OCI-M2 (cell line): ENCODE measurements around the gene RHO.
"Not testable (repeated sequence)": the region's sequence is repeated elsewhere in the genome, so short reads cannot be mapped to it uniquely, and the experiment has no call there.

Experiments
- DNase-seq: peaks from one replicate; lab custom pipeline; 2025; ENCODE audit not compliant: unreplicated experiment; lab: John Stamatoyannopoulos, UW

RHO gene

GRCh38 chr3:129528589-129529100 is at the start of gene RHO:
TSS of gene RHO (plus strand) at chr3:129528639. CDS start at chr3:129528734, 95 bp downstream.
- no peak for DNase-seq

GRCh38 chr3:129481225-129481765 is 47.1 kb upstream of the RHO start:
- not testable (repeated sequence) for DNase-seq

GRCh38 chr3:129481766-129482332 is 46.6 kb upstream of the RHO start:
- DNase-seq: no peak

- no peak for DNase-seq
These were observed 45.7 kb upstream of the RHO start for GRCh38 chr3:129482721-129483120.

GRCh38 chr3:129483870-129484269 is 44.6 kb upstream of the RHO start:
- no peak for DNase-seq

DNA sequence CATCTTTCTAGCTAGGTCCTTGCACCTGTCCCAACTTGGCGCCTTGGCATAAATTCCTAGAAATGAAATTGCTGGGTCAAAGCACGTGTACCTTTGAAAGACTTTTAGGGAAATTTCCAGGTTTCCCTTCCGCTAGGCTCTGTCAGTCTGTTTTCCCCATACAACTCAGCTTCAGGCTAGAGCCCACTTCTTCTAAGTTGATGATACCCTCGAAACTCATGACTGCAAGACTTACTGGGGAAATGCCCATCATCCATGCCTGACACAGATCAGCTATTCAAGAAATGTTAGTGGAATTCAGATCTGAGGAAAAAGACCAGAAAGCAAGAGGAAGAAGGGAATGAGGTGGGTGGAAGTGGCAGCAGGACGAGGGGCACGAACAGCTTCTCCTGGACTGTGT is 43.3 kb upstream of the RHO start:
- DNase-seq: not testable (repeated sequence)

DNA sequence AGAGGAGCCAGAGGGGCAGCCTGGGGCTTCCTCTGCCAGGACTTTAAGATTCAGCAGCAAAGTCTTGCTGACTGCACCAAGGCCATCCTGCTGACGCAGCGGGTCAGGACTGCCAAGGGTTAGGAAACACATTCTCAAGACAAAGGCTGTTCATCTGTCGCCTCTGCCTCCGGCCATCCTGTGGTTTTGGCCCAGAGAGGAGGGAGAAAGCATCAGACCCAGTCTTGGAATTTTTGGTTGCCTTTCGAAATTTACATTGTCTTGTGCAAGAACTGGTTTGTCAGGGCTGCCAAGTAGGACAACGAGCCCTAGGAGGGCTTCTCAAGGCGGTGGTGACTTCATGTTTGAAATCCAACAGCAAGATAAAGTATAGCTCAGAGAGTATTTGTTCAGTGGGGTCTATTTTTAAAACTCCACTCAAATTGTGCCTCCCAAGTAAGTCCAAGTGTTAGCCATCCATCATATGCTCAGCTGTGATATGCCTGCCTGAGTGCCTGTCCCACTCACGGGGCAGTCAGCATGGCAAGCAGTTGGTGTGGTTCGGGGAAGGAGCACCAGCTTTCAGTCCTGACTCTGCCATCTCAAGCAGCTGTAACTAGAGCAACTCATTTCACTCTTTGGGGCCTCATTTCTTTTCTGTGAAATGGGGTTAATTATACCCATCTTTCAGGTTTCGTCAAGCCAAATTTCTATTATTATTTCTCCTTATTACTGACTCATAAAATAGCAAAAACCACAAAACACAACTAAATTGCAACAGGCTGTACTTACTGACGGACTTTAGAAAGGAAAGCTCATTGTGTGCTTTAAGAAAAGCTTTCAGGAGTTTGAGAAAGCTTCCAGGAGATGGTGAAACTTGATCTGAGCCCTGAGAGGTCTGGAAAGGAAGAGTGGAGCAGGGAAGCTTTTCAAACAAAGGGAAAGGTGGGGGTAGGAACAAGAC is 42.4 kb upstream of the RHO start:
- DNase-seq: no peak

- DNase-seq: no peak
These were observed 41.8 kb upstream of the RHO start for GRCh38 chr3:129486664-129487035.

DNA sequence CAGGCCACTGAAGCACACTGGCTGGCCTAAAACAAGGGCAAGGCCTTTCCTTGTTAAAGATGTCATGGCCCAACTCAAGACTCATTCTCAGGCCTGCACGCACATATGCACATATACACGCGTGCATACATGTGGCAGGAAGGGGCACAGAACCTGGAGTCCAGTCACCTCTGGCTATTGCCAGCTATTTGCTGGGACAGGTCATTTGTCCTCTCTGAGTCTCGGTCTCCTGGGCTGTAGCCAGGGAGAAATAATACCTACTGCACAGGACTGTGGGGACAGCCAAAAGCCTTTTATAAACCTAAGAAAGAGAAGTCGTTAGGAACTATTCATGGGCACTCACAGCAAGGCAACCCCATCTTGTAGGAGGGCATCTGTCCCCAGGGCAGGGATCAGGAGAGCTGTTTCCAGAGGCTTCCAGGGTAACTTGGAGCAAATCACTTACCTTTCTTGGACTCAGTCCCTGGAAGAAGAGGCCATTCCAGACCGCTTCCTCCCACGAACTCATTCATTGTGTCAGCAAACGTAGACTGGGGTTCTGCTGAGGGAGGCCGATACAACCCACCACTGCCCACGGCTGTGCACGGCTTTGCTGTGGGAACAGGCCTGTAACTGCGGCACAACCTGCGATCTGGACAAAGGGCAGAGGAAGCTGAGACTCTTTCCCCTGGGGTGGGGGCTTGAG is 41.1 kb upstream of the RHO start:
- DNase-seq: no peak

DNA sequence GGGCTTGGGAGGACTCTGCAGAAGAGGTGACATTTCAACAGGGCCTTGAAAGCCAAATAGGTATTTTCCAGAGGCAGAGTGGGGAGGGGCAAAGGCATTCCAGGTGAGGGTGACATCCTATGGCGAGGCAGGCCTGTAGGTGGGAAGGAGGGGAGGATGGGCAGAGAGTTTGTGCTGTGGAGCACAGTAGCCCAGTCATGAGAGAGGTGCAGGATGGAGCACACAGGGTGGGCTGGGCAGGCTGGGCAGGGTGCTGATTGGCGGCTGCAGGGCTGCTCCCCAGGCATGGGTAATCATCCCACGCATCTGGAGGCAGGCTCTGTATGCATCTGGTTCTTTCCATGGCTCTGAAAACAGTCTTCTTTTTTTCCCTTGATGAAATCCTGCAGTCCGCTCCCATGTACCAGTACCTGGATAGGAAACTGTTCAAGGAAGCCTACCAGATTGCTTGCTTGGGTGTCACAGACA is 40.5 kb upstream of the RHO start:
- not testable (repeated sequence) for DNase-seq

GRCh38 chr3:129489258-129489657 is 39.2 kb upstream of the RHO start:
- DNase-seq: not testable (repeated sequence)

DNA sequence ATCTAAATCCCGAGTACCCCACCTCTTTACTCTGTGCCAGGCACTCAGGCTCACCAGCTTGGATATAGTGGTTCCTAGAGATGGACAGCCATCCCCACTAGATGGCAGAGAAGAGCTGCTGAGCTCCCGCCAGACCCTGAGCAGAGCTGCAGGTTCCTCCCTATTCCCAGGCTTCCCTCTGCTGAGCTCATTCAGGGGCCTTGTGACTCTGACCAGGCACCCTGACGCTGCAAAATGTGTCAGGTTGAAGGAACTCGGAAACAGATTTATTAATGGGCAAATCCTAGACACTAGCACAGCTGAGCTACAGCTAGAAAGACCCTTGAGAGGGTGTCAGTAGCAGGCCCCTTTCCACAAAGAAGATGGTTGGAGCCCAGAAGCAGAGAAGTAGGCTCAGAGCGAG is 38.2 kb upstream of the RHO start:
- peak; percentile 2 for DNase-seq

GRCh38 chr3:129491077-129491476 is 37.4 kb upstream of the RHO start:
- DNase-seq: not testable (repeated sequence)

- DNase-seq: no peak
These were observed 36.6 kb upstream of the RHO start for GRCh38 chr3:129491794-129492193.

DNA sequence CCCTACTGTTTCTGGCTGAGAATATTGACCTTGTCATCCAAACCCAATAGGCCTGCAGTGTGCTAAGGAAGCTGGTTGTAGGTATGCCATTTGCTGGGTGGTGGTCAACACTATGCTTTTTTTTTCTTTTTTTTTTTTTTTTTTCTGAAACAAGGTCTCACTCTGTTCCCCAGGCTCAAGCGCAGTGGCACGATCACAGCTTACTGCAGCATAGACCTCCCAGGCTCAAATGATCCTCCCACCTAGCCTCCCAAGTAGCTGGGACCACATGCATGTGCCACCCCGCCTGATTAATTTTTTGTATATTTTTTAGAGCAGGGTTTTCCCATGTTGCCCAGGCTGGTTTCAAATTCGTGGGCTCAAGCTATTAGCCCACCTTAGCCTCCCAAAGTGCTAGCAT is 35.7 kb upstream of the RHO start:
- DNase-seq: no peak

- DNase-seq: no peak
These were observed 35.2 kb upstream of the RHO start for GRCh38 chr3:129493206-129493605.

- DNase-seq: not testable (repeated sequence)
These were observed 33.9 kb upstream of the RHO start for GRCh38 chr3:129494499-129494898.

GRCh38 chr3:129495006-129495639 is 33.3 kb upstream of the RHO start:
- DNase-seq: not testable (repeated sequence)

DNA sequence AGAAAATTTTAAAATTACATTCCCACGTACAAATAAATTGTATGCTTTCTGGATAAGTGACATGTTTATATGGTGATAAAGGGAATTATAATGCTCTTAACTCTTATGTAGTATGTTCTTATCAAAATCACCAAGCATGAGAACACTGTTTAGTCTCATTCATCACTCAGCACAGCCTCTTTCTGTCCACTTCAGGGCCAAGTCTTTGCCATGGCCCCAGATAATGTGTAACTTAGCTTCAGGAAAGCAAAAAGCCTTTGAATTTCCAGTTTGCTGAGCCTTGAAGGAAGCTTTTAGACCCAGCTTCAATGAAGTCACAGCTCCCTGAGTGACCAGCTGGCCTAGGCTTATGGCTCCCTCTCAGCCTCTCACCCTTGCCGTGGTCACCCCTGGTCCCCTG is 30.6 kb upstream of the RHO start:
- not testable (repeated sequence) for DNase-seq

GRCh38 chr3:129498603-129499488 is 29.6 kb upstream of the RHO start:
- DNase-seq: not testable (repeated sequence)
